Renal pelvis (tissue), 3 donors: ENCODE data around the gene TFAP2B. TPM values are rescaled to one million over a fixed set of nuclear protein-coding genes. Genes with fewer than 3 reads are reported as not detected.

Experiments used
- polyA plus RNA-seq, 3 donors: library from polyadenylated mRNA; unstranded; fragments of 120-200 nt; gene quantifications; one replicate each; pipeline ENCODE4 v1.2.1, GENCODE V29; 2013; ENCODE audit not compliant: insufficient read length in 3 of 3

Gene TFAP2B
- polyA plus RNA-seq, 3 donors, result 11.8 to 17.1 (median 12.2) TPM

Other genes starting within 250 kb of the TFAP2B start
- gene TFAP2D, start 105.3 kb upstream of the TFAP2B start, polyA plus RNA-seq, result not detected